Measurements from ENCODE around the gene TMEFF1.

DNA sequence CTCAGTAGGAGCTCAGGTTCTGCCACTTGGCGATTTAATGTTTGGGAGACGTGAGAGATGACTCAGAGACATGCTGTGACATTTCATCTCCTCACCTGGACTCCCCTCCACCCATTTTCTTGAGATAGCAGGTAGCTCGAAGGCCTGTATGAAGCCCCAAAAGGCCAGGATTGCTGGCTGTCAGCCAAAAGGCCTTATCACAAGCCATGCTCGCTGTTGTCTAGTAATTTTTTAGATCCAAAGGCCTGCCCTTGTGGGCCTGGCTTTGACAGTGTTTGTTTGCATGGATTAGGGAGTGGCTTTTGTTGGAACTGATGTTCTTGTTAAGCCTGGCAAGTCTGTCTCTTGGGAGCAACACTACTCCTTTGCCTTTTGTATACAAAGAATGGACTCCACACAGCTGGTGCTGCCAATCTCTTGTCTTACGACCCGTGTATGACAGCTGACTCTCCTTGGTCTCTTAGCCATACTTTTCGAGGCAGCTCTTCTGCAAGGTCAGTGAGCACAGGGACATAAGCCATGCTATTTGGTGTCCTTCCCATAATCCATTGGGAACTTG is 127.7 kb downstream of the TMEFF1 start:
- TF ChIP-seq, protein P1, sequence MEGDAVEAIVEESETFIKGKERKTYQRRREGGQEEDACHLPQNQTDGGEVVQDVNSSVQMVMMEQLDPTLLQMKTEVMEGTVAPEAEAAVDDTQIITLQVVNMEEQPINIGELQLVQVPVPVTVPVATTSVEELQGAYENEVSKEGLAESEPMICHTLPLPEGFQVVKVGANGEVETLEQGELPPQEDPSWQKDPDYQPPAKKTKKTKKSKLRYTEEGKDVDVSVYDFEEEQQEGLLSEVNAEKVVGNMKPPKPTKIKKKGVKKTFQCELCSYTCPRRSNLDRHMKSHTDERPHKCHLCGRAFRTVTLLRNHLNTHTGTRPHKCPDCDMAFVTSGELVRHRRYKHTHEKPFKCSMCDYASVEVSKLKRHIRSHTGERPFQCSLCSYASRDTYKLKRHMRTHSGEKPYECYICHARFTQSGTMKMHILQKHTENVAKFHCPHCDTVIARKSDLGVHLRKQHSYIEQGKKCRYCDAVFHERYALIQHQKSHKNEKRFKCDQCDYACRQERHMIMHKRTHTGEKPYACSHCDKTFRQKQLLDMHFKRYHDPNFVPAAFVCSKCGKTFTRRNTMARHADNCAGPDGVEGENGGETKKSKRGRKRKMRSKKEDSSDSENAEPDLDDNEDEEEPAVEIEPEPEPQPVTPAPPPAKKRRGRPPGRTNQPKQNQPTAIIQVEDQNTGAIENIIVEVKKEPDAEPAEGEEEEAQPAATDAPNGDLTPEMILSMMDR (IDR thresholded peaks at IDR 0.05; ENCODE audit: low read depth, low read length, poor library complexity, severe bottlenecking): no peak
- no peak for TF ChIP-seq EZH2phosphoT487 (IDR thresholded peaks at IDR 0.05; ENCODE audit: borderline replicate concordance, low read length)
